HG02840 (cell line): ENCODE data around the gene MACROD2.
"Not testable (repeated sequence)": the region's sequence is repeated elsewhere in the genome, so short reads cannot be mapped to it uniquely, and the experiment has no call there.

Source experiments
- ATAC-seq: cut with Tn5 transposase; IDR thresholded peaks from one replicate; pipeline ENCODE4 v1.9.1; 2021; ENCODE audit warnings: mild to moderate bottlenecking, moderate library complexity, moderate number of reproducible peaks; ENCODE audit not compliant: unreplicated experiment, low FRiP score

Gene MACROD2

DNA sequence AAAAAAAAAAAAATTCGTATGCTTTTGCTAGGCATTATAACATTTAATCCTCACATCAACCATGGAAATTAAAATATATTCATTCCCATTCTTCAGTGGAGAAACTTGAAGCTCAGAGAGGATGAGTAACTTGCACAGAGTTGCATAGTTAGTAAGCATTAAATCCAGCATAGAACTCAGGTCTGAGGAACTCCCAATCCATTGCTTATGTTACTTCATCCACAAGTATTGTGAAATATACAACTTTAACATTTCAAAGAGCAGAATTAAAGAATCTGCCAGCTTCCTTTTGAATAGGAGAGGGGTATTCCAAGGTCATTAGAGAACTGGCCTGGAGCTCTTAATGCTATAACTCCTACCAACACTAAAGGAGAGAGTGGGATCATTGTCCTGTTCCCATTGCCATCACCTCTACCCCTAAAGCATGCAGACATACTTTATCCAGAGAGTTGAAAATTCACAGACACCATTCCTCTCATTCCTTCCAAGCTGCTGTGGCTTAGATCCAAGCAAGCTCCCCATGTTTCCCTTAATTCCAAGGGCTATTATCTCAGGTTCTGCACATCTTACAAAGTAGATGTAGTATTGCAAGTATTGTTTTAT lies 250.2 kb downstream of the MACROD2 start:
- ATAC-seq, result no peak

DNA sequence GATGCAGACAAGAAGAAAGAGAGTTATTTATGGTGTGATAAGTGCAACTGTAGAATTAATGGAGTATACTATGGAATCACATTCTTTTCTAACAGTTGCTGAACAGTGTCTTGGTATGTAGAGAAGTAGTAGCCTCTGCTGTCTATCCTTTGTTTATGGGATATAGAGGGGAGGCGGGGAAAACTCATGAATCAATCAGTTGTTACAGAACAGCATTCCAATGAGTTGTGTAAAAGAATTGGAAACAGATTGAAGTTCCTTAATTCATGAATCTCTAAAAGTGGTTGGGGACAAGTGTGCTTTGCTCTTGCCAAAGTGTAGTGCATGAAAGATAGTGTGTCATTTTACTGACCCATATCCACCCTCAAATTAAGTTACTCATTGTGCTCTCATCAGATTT lies 264.4 kb downstream of the MACROD2 start:
- ATAC-seq, result no peak

DNA sequence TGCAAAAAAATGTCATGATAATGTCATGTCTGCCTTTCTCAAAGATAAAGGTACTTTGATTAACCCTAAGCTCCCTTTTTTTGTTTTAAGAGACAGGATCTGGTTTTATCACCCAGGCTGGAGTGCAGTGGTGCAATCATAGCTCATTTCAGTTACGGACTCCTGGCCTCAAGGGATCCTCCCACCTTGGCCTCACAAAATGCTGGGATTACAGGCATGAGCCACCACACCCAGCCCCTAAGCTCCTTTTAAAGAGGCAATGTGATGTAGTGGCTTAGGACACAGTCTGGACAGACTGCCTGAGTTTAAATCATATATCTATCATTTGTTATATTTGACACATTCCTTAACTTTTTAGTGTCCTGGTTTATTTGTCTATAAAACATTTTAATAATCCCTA lies 265.1 kb downstream of the MACROD2 start:
- no peak for ATAC-seq

DNA sequence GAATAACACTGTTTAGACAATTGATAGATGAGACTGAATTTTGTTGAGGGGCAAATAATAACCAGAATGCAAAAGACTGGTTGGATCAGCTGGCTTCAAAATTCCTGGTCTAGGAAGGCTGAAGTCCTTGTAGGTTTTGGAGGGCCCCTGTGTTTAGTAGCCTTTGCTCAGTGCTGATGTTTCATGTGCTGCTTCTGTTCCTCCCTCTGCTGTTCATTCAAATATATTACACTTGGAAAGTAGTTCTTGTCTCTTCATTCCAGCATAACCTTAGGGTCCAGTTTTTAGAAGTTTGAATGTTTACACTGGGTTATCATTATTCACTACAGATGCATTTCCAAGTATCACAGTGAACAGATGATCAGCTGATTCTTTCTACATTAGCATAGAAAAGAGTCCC lies 269.6 kb downstream of the MACROD2 start:
- no peak for ATAC-seq

DNA sequence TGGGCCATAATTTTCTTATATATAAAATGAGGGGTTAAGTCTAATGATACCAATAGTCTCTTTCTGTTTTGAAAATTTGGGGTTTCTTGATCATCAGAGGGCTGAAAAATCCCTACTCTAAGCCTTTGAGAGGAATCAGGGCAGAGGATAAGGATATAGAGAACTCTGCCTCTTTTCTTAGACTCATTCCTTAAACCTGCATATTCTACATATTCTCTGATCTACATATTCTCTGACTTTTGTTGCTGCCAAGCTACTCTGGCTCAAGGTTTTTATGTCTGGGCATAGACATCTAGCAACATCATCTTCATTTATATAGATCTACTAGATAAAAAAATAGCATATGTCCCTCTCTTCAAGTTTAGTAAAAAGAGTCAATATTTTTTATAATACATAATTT lies 270.9 kb downstream of the MACROD2 start:
- ATAC-seq, result no peak

DNA sequence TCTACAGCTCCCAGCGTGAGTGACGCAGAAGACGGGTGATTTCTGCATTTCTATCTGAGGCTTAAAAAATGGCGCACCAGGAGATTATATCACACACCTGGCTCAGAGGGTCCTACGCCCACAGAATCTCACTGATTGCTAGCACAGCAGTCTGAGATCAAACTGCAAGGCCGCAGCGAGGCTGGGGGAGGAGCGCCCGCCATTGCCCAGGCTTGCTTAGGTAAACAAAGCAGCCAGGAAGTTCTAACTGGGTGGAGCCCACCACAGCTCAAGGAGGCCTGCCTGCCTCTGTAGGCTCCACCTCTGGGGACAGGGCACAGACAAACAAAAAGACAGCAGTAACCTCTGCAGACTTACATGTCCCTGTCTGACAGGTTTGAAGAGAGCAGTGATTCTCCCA lies 275.4 kb downstream of the MACROD2 start:
- ATAC-seq, result not testable (repeated sequence)

DNA sequence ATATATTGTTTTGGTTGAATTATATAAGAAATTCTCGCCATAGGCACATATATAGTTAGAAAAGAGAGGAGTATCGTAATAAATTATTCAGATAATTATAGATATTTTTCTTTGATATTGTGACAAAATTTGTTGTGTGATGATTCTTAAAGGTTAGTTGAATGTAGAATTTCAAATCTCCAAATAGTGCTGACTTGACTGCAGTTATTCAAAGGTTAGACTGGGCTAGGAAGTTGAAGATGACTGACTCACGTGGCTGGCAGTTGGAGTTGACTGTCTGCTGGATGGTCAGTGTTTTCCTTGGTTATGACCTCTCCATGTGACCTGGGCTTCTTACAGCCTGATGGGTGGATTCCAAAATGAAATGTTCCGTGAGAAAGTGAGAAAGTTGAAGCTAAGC lies 286.8 kb downstream of the MACROD2 start:
- ATAC-seq, result no peak

DNA sequence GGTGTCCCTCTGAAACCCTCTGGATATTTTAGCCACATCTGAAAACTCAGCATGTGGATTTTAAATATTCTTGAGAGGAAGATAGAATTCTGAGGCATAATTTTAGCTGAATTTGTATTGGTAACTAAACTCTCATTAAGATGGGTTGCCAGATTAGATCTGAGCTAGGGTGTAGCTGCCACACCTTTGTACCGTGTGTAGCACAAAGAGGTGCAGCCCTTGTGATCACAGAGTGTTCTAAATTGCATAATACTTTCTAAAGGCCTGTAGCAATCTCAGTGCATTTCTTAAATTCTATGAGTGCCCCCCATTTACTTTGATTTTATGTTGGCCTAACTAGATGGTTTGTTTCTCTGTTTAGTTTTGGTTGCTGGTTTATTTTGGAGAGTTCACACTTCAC lies 289.1 kb downstream of the MACROD2 start:
- no peak for ATAC-seq

DNA sequence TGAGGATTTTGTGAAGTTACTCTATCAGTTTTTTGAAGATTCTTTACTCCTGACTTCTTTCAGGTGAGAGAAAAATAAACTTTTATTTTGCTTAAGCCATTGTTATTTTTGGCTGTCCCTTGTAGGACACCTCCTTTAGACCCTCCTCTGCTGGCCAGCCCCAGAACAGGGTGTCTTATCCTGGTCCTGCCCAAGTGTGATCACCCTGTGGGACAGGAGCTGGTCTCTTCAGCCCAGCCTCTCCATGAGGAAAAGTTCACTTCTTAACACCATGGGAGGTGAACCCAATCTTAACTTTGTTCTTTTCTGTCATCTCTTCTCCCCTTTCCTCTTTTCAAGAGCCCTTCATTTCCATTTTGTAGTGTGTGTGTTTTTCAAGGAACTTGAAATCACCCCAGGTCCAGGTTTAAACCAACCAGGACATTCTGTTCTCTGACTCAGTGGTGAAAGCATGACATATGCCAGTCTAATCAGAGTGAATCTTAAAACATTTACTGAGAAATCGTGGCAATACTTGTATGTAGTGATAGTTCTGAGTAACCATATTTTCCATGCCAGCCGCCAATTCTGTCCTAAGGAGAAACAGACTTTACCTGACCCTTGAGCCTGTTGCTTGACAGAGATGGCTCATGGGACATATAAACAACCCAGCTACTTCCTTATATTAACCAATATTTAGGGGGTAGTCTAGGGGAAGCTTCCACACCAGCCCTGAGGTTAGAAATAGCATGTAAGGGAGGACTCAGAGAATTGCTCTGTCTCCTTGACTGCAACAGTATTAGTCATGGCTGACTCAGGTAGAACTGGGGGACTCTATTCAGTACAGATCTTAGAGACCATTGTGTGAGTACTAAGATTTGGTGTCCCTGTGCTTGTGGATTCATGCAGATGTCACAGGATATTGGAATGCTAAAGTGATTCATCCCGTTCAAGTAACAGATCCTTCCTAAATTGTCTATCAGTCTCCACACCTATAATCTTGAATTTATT lies 293.3 kb downstream of the MACROD2 start:
- ATAC-seq, result no peak

DNA sequence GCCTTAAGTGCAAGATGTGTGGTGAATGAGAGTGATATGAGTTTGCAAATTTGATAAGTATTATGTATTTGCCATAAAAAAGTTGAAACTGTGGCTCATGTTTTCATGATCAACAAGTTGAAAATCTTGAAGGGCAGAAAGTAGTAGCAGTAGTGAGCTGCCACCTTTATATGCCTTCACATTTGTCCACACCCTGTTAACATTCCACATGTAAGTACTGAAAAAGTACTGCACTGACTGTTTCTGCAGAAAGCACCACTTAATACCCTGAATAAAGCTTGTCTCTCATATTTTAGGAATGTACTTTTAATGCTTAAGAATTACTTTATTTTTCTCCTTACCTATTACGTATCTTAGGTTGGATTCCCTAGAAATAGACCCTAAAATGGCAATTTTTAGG lies 296.2 kb downstream of the MACROD2 start:
- no peak for ATAC-seq

DNA sequence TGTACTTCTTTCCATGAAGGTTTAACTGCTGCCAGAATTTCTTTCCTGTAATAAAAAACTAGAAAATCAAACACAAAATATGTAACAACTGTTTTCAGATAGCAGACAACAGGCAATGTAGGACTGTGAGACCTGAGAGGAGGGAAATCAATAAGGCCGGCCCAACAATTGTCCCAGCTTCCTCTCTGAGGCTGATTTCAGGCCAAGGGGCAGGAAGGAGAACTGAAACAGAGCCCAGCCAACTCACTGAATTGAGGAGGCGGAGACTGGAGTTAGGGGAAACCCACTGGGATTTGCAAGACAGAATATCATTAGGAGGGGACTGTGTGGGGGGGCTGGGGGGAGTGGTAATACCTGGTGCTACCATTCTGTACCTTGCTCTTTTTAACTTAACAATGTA lies 299.9 kb downstream of the MACROD2 start:
- no peak for ATAC-seq

DNA sequence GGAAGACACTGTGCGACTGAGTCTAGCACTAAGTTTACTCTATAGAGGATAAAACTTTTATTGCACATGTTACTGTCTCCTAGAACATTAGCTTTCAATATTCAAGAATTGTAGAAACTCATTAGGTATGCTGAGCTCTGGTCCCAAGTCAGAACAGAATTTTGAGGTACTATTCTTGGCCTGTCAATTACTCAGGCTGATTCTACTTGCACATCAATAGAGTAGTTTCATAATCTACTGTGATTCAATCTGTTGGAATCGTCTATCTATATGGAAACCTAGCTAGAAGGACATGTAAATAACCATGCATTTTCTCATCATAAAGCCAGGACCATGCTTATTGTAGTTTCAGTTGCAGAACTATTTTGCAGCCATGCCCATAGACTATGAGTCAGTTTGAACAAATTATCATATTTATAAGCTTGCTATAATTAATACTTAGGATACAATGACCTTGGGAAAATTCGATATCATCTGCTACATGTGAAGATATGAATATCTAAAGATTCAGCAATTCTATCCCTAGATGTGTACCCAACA lies 300.5 kb downstream of the MACROD2 start:
- no peak for ATAC-seq

DNA sequence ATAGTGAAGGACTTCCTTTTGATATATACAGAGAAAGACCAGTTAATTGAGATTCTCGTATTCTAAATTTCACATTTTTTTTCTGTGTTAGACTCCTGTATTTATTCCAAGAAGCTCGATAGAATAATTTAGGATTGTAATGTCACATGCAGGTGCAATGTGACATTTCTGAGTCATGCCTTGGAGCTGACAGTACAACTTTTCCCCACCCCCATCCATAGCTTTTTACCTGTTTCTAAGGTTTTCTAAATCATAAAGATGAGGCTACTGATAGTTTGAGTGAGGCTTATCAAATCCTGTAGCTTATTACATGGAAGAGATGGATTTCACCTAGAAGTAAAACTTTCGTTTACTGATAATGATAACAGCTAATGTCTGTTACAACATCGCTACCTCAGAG lies 304.5 kb downstream of the MACROD2 start:
- no peak for ATAC-seq

DNA sequence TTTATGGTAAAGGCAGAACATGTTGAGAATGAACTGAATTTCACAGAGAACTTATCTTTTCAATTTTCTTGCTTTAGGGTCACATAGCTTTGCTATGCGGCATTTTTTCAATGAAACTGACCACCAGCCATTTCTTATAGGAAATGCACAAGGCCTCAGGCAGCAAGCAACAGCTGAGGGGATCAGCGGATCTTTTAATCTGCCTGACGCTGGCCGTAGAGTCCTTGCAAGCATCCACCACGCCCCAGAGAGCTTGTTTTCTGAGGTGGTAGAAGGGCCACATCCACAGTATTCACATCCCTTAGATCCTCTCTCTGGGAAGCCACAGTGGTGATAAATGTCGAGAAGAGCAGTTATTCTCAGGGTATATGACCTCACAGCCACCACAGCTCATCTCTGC lies 307.8 kb downstream of the MACROD2 start:
- ATAC-seq, result no peak

DNA sequence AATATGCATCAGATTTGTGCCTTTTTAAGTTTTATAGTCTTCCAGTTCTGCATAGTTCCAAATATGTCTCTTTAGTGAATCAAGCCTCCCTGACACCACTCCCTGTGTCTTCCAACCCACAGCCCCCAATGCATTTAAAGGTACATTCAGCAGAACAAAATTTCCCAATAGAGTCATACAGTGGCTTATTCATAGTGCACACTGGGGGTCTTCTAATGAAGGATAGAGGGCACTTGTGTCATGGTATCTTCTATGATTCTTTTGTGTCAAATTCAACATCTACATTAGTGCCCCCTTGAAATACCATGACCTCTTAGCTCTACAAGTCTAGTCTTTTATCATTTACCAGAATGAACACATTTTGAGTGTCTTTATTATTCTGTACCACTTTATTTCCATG lies 308.3 kb downstream of the MACROD2 start:
- no peak for ATAC-seq

DNA sequence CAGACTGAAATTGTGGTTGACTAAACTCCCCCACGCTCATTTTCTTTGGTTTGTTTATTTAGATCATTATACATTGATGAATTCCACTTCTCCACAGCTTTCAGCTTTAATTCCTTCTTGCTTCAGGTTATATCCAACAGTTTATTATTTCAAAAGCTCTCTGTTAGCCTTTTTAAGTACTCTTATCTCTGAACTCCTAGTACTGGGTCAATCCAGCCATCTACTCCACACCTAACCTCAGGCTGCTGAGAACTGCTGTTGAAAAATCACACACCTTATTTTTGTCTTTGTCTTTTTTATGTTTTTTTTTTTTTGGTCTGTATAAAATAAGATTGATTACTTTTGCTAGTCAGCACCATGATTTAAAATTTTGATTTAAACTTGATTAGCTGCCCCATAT lies 309.2 kb downstream of the MACROD2 start:
- no peak for ATAC-seq

DNA sequence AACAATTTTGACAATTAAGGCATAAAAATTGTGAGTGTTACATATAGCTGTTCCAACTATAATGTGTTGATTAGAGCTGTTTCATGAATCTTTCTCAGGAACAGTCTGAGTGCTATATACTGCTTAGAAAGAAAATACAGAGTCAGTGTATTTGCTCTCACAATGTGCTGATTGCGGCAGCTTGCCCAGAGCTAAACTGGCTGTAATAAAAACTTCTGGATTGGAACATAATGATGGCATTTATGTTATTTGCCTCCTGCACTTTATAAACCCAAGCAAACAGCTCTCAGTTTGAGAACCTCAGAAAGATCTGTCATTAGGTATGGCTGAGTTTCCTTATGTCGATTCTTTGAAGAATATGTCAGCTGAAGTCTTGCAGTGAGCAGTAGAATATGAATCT lies 312.6 kb downstream of the MACROD2 start:
- ATAC-seq, result no peak

DNA sequence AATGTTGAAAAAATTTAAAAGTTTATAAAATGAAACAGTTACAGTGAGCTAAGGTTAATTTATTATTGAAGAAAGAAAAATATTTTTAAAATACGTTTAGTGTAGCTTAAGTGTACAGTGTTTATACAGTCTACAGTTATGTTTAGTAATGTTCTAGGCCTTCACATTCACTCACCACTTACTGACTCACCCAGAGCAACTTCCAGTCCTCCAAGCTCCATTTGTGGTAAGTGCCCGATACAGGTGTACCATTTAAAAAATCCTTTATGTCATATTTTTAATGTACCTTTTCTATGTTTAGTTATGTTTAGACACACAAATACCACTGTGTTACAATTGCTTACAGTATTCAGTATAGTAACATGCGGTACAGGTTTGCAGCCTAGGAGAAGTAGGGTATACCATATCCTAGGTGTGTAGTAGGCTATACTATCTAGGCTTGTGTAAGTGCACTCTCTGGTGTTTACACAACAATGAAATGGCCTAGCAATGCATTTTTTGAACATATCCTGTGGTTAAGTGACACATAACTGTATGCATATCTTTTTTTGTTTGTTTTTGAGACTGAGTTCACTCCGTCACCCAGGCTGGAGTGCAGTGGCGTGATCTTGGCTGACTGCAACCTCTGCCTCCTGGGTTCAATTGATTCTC lies 315.8 kb downstream of the MACROD2 start:
- no peak for ATAC-seq

DNA sequence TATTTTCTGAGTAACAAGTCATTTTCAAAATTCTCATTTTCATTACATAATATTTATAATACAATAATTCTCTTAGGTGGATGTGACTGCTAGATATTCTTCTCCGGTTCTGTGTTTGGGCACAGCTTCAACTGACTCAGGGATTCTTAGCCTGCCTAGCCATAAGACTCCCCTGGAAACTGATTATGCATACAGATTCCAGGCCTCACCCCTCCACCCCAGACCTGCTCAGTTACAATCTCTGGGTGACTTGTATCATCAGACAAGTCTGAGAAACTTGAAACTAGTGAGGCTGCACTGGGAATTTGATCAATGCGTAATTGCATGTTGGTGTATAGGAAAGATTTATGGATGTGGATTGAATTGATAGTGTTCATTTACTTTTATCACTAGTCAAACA lies 316.7 kb downstream of the MACROD2 start:
- no peak for ATAC-seq

DNA sequence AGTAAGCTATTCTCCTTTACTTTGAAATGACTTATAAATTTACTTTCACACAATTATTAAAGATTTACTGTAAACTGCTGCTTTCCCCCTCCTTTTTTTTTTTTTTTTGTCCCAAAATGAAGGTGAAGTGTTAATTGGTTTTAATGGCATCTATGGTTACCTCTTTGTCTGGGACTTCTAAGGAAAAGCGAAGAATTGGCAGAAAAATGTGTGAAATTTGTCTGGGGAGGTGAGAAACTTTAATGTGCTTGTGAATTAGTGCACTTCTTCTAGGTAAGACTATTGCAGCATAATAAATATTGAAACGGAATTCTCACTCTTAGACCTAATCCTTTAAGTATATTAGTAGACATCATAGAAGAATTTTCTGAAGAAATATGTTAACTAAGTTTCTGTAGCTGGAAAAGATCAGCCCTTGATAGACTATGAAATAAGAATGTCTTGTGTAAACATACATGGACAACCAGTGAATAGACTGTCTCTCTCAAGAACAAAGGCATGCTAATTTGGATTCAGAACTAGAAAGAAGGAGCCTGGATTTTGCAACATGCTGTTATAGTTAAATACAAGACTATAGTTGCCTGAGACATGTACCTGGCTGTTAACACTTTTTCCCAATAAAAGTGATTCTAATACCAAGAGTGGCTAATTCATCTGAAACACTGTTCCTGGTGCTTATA lies 318.2 kb downstream of the MACROD2 start:
- no peak for ATAC-seq

DNA sequence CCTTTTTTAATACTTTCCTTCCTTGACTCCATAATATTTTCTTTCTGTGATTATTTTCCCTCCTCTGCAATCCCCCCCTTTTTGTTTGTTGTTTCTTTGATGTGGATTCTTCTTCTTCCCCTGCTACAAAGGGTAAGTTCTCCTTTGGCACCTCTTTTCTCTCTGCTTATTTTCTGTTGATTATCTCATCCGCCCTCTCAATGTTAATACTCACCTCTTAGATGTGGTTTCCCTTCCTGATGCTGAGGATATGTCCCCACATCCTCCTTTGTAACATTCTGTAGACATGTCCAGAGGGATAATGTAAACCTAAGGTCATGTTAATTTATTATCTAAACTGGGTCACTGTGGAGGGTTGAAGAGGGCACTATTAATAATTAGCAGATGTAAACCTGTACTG lies 324.4 kb downstream of the MACROD2 start:
- no peak for ATAC-seq
